Ishikawa (cell line): ENCODE data around the gene FNBP1L.

Experiments
- CEBPB ChIP-seq: IDR thresholded peaks from 2 replicates; pipeline ENCODE4 v1.6.1; 2012
- CREB1 ChIP-seq: IDR thresholded peaks from 2 replicates; pipeline ENCODE4 v1.6.1; 2012; ENCODE audit warnings: low read depth
- EGR1 ChIP-seq: IDR thresholded peaks from 2 replicates; pipeline ENCODE4 v1.6.1; 2012
- EP300 ChIP-seq: IDR thresholded peaks from 2 replicates; pipeline ENCODE4 v1.6.1; 2012; ENCODE audit warnings: borderline replicate concordance
- FOXM1 ChIP-seq: IDR thresholded peaks from 2 replicates; pipeline ENCODE4 v1.6.1; 2012; ENCODE audit warnings: low read depth, borderline replicate concordance
- NFIC ChIP-seq: IDR thresholded peaks from 2 replicates; pipeline ENCODE4 v1.6.1; 2012
- TAF1 ChIP-seq: IDR thresholded peaks from 2 replicates; pipeline ENCODE4 v1.6.1; 2012; ENCODE audit warnings: low read depth, mild to moderate bottlenecking
- ZBTB7A ChIP-seq: IDR thresholded peaks from 2 replicates; pipeline ENCODE4 v1.6.1; 2012; ENCODE audit warnings: low read depth
- TF ChIP-seq, protein P1 (sequence below): IDR thresholded peaks from 2 replicates; pipeline ENCODE4 v1.6.1; 2012

DNA sequence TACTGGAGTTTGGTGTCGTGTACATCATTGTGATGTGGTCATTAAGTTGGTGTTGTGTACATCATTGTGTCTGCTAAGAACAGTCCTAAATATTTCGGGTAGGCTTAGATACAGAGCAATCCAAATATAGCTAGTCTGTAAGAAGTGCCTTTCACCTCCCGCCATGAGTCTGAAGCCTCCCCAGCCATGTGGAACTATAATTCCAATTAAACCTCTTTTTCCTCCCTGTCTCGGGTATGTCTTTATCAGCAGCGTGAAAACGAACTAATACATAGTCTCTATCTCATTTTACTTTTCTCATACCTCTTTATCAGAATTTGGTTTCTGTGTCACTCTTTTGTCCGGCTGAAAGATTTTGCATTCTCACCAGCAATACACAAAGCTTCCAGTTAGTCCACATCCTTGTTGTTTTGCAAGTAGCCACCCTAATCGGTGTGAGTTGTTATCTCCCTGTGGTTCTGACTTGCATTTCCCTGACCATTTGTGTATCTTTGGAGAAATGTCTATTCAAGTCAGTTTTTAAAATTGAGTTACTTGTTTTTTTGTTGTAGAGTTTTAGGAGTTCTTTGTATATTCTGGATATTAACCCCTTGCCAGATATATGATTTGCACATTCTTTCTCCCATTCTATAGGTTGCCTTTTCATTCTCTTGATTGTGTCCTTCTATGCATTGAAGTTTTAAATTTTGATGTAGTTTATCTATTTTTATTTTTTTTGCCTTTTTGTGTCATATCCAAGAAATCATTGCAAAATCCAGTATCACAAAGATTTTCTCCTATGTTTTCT is 56.5 kb downstream of the FNBP1L start:
- TF ChIP-seq, protein P1, sequence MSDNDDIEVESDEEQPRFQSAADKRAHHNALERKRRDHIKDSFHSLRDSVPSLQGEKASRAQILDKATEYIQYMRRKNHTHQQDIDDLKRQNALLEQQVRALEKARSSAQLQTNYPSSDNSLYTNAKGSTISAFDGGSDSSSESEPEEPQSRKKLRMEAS: no peak
- TF ChIP-seq FOXM1: no peak
- no peak for TF ChIP-seq EP300
- TF ChIP-seq CREB1: no peak
- no peak for TF ChIP-seq CEBPB
- TF ChIP-seq EGR1: no peak
- no peak for TF ChIP-seq ZBTB7A
- no peak for TF ChIP-seq NFIC
- no peak for TF ChIP-seq TAF1
